ENCODE results near the gene ZNF48. TPM values are rescaled to one million over a fixed set of nuclear protein-coding genes. Genes with fewer than 3 reads are reported as not detected.
A peak's percentile ranks its signal among the peaks of the same experiment; 100 is the strongest.

Gene ZNF48
- total RNA-seq, 1 donor from 2014 or later: 40.4 TPM

DNA sequence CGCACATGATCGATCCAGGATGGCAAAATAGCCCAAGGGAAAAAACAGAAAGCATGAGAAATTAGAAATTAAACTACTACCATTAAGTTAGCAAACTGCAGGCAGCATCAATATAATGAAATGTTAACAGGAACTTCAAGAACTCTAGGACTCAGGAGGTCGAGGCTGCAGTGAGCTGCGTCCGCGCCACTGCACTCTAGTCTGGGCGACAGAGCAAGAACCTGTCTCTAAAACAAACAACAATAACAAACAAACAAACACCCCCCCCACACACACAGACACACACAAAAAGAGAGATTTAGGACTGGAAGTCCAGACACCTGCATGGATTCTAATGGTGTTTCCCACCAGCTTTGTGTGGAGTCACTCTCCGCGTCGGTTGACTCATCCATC is 51.0 kb downstream of the ZNF48 start:
- H3K4me3 Mint-ChIP-seq (ENCODE audit: unreplicated experiment): peak overlapping the region; percentile 92
- peaks cover 10% of the 10 kb centered on the region for H3K36me3 Mint-ChIP-seq (ENCODE audit: low read depth, unreplicated experiment)
- peak overlapping the region; percentile 81 for H3K27ac Mint-ChIP-seq (ENCODE audit: unreplicated experiment)
- no peak for DNase-seq (ENCODE audit: low spot score)
- TF ChIP-seq, protein P1, sequence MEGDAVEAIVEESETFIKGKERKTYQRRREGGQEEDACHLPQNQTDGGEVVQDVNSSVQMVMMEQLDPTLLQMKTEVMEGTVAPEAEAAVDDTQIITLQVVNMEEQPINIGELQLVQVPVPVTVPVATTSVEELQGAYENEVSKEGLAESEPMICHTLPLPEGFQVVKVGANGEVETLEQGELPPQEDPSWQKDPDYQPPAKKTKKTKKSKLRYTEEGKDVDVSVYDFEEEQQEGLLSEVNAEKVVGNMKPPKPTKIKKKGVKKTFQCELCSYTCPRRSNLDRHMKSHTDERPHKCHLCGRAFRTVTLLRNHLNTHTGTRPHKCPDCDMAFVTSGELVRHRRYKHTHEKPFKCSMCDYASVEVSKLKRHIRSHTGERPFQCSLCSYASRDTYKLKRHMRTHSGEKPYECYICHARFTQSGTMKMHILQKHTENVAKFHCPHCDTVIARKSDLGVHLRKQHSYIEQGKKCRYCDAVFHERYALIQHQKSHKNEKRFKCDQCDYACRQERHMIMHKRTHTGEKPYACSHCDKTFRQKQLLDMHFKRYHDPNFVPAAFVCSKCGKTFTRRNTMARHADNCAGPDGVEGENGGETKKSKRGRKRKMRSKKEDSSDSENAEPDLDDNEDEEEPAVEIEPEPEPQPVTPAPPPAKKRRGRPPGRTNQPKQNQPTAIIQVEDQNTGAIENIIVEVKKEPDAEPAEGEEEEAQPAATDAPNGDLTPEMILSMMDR (IDR thresholded peaks at IDR 0.05; ENCODE audit: unreplicated experiment): no peak
- peaks cover 18% of the 10 kb centered on the region for H3K4me1 Mint-ChIP-seq (ENCODE audit: unreplicated experiment)
- H3K27me3 Mint-ChIP-seq (ENCODE audit: unreplicated experiment): peaks cover 8% of the 10 kb centered on the region
- H3K9me3 Mint-ChIP-seq (ENCODE audit: unreplicated experiment): no peaks in the 10 kb centered on the region

DNA sequence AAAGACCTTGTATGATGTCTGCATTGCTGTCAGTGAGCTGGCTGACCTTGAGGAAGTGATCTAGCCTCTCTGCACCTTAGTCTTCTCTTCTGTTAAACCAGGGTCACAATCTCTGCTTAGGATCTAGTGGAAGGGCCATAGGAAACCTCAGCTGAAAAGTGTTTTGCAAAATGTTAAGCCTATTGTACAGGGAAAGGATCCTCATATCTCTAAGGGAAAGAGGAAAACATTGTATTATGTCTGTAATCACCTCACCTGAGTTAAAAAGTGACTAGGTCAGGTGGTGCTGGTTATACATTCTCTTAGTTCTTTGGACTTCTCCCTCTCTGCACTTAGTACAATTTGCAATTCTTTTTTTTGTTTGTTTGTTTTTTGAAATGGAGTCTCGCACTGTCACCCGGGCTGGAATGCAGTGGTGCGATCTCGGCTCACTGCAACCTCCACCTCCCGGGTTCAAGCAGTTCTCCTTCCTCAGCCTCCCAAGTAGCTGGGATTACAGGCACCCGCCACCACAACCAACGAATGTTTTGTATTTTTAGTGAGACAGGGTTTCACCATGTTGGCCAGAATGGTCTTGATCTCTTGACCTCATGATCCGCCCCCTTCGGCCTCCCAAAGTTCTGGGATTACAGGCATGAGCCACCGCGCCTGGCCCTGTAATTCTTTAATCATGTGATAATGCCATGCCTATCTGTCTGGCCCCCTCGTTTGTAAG is 52.4 kb downstream of the ZNF48 start:
- no peak overlapping the region for H3K27ac Mint-ChIP-seq (ENCODE audit: unreplicated experiment)
- TF ChIP-seq, protein P1 (IDR thresholded peaks at IDR 0.05; ENCODE audit: unreplicated experiment): no peak
- no peak for DNase-seq (ENCODE audit: low spot score)
- no peak overlapping the region for H3K4me3 Mint-ChIP-seq (ENCODE audit: unreplicated experiment)
- H3K4me1 Mint-ChIP-seq (ENCODE audit: unreplicated experiment): peaks cover 18% of the 10 kb centered on the region
- H3K36me3 Mint-ChIP-seq (ENCODE audit: low read depth, unreplicated experiment): peaks cover 10% of the 10 kb centered on the region
- H3K9me3 Mint-ChIP-seq (ENCODE audit: unreplicated experiment): no peaks in the 10 kb centered on the region
- H3K27me3 Mint-ChIP-seq (ENCODE audit: unreplicated experiment): peaks cover 8% of the 10 kb centered on the region

DNA sequence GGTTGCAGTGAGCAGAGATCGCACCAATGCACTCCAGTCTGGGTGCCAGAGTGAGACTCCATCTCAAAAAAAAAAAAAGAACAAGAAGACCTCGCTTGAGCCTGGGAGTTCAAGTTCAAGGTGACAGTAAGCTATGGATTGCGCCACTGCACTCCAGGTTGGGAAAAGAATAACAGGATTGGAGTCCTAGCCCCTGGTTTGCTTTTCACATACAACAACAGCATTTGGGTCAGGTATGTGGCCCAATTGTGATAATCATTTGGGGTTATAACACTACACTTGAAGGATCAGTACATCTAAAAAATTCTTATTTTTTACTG is 53.9 kb downstream of the ZNF48 start:
- Mint-ChIP-seq H3K27me3 (ENCODE audit: unreplicated experiment) (peaks cover 8% of the 10 kb centered on the region), H3K27ac (ENCODE audit: unreplicated experiment) (no peak overlapping the region), H3K4me1 (ENCODE audit: unreplicated experiment) (peaks cover 12% of the 10 kb centered on the region), H3K36me3 (ENCODE audit: low read depth, unreplicated experiment) (peaks cover 6% of the 10 kb centered on the region), H3K9me3 (ENCODE audit: unreplicated experiment) (no peaks in the 10 kb centered on the region), H3K4me3 (ENCODE audit: unreplicated experiment) (no peak overlapping the region)
- DNase-seq (ENCODE audit: low spot score): no peak
- TF ChIP-seq, protein P1 (IDR thresholded peaks at IDR 0.05; ENCODE audit: unreplicated experiment): no peak

Other genes with a start within 250 kb of the ZNF48 start
- 24.9 TPM for gene CORO1A, start 211.8 kb upstream of the ZNF48 start, total RNA-seq (ENCODE audit: unreplicated experiment)
- gene BOLA2B, start 201.8 kb upstream of the ZNF48 start, total RNA-seq (ENCODE audit: unreplicated experiment): 70.6 TPM
- 61.0 TPM for gene SLX1A, start 201.5 kb upstream of the ZNF48 start, total RNA-seq (ENCODE audit: unreplicated experiment)
- gene SULT1A3, start 196.2 kb upstream of the ZNF48 start, total RNA-seq (ENCODE audit: unreplicated experiment): 17.9 TPM
- gene NPIPB13, start 146.9 kb upstream of the ZNF48 start, total RNA-seq (ENCODE audit: unreplicated experiment): 10.7 TPM
- 77.2 TPM for gene CD2BP2, start 40.1 kb upstream of the ZNF48 start, total RNA-seq (ENCODE audit: unreplicated experiment)
- 62.4 TPM for gene TBC1D10B, start 24.9 kb upstream of the ZNF48 start, total RNA-seq (ENCODE audit: unreplicated experiment)
- gene MYL11, start 20.6 kb upstream of the ZNF48 start, total RNA-seq (ENCODE audit: unreplicated experiment): 0.85 TPM
- gene SEPTIN1, start 12.9 kb upstream of the ZNF48 start, total RNA-seq (ENCODE audit: unreplicated experiment): 1.6 TPM
- gene ZNF771, start 12.2 kb downstream of the ZNF48 start, total RNA-seq (ENCODE audit: unreplicated experiment): 16.3 TPM
- 61.1 TPM for gene DCTPP1, start 34.6 kb downstream of the ZNF48 start, total RNA-seq (ENCODE audit: unreplicated experiment)
- gene SEPHS2, start 50.5 kb downstream of the ZNF48 start, total RNA-seq (ENCODE audit: unreplicated experiment): 43.1 TPM
- not detected for gene ITGAL, start 77.3 kb downstream of the ZNF48 start, total RNA-seq (ENCODE audit: unreplicated experiment)
- gene ZNF768, start 131.1 kb downstream of the ZNF48 start, total RNA-seq (ENCODE audit: unreplicated experiment): 31.4 TPM
- 9.7 TPM for gene ZNF747, start 139.4 kb downstream of the ZNF48 start, total RNA-seq (ENCODE audit: unreplicated experiment)
- gene ZNF764, start 163.0 kb downstream of the ZNF48 start, total RNA-seq (ENCODE audit: unreplicated experiment): 13.8 TPM
- 9.6 TPM for gene ZNF688, start 176.3 kb downstream of the ZNF48 start, total RNA-seq (ENCODE audit: unreplicated experiment)
- gene ZNF785, start 190.3 kb downstream of the ZNF48 start, total RNA-seq (ENCODE audit: unreplicated experiment): 33.5 TPM
- gene ZNF689, start 215.0 kb downstream of the ZNF48 start, total RNA-seq (ENCODE audit: unreplicated experiment): 12.0 TPM